GM23338 (cell line): Measurements from ENCODE around the gene GRK7. TPM values are rescaled to one million over a fixed set of nuclear protein-coding genes. Genes with fewer than 3 reads are reported as not detected.

Experiments used
- ATAC-seq: fragments of 200-7000 bp; cut with Tn5 transposase; 3 replicates; pipeline ENCODE4 v1.9.1; 2020
- DNase-seq: peaks from one replicate; pipeline ENCODE4 v3.0.0-alpha.2; 2015; ENCODE audit warnings: low spot score
- H2AFZ ChIP-seq: fragments of 200-600 bp; sonication (generic); 2 replicates; pipeline ENCODE4 v1.8.0; 2016; ENCODE audit warnings: antibody characterized with exemption, mild to moderate bottlenecking, moderate library complexity
- H3F3A ChIP-seq: fragments of 200-600 bp; sonication (generic); replicated peaks from 2 replicates; pipeline ENCODE4 v1.8.0; 2017; ENCODE audit warnings: antibody characterized with exemption, mixed run types, low read depth
- H3K27ac ChIP-seq: fragments of 200-600 bp; sonication (generic); 2 replicates; pipeline ENCODE4 v1.6.1; 2016; ENCODE audit warnings: low read depth
- H3K27me3 ChIP-seq: fragments of 200-600 bp; sonication (generic); 2 replicates; pipeline ENCODE4 v1.8.0; 2016; ENCODE audit warnings: mild to moderate bottlenecking, mixed run types, moderate library complexity; ENCODE audit not compliant: insufficient read depth
- H3K36me3 ChIP-seq: fragments of 200-600 bp; sonication (generic); 2 replicates; pipeline ENCODE4 v1.8.0; 2016; ENCODE audit warnings: mild to moderate bottlenecking; ENCODE audit not compliant: insufficient read depth
- H3K4me1 ChIP-seq: fragments of 200-600 bp; sonication (generic); 2 replicates; pipeline ENCODE4 v1.8.0; 2016; ENCODE audit warnings: mild to moderate bottlenecking, moderate library complexity; ENCODE audit not compliant: insufficient read depth
- H3K4me2 ChIP-seq: fragments of 200-600 bp; sonication (generic); 2 replicates; pipeline ENCODE4 v1.7.1; 2017; ENCODE audit warnings: mixed run types
- H3K4me3 ChIP-seq: fragments of 200-600 bp; sonication (generic); 2 replicates; pipeline ENCODE4 v1.6.1; 2016; ENCODE audit warnings: mixed run types
- H3K79me2 ChIP-seq: fragments of 200-600 bp; sonication (generic); replicated peaks from 2 replicates; pipeline ENCODE4 v1.8.0; 2017; ENCODE audit warnings: mild to moderate bottlenecking; ENCODE audit not compliant: insufficient read depth
- H3K9me2 ChIP-seq: fragments of 200-600 bp; sonication (generic); 2 replicates; pipeline ENCODE4 v1.8.0; 2017; ENCODE audit not compliant: insufficient read depth
- H4K20me1 ChIP-seq: fragments of 200-600 bp; sonication (generic); replicated peaks from 2 replicates; pipeline ENCODE4 v1.8.0; 2017; ENCODE audit warnings: mild to moderate bottlenecking; ENCODE audit not compliant: insufficient read depth
- H3K27ac Mint-ChIP-seq: 2 replicates; pipeline ENCODE4 v1.8.0; 2020; ENCODE audit warnings: inconsistent platforms, mild to moderate bottlenecking, moderate library complexity, mixed read lengths
- H3K27me3 Mint-ChIP-seq: 3 replicates; pipeline ENCODE4 v1.8.0; 2022; ENCODE audit warnings: low read depth, mild to moderate bottlenecking, moderate library complexity, mixed read lengths, inconsistent platforms; ENCODE audit not compliant: insufficient read depth, poor library complexity
- H3K36me3 Mint-ChIP-seq: 3 replicates; pipeline ENCODE4 v1.8.0; 2021; ENCODE audit warnings: low read depth, mild to moderate bottlenecking, inconsistent platforms, moderate library complexity, mixed read lengths
- H3K4me1 Mint-ChIP-seq: 3 replicates; pipeline ENCODE4 v1.8.0; 2020; ENCODE audit warnings: mild to moderate bottlenecking, inconsistent platforms, mixed read lengths
- H3K4me3 Mint-ChIP-seq: 3 replicates; pipeline ENCODE4 v1.8.0; 2021; ENCODE audit warnings: moderate library complexity, mild to moderate bottlenecking, inconsistent platforms, mixed read lengths
- H3K9me3 Mint-ChIP-seq: 3 replicates; pipeline ENCODE4 v1.8.0; 2020; ENCODE audit warnings: moderate library complexity, mild to moderate bottlenecking, inconsistent platforms, mixed read lengths
- CTCF ChIP-seq, 2 experiments: fragments of 200-600 bp in 1 of 2; sonication (generic) in 1 of 2; conservative IDR thresholded peaks; 2 replicates each; pipeline versions ENCODE4 v1.5.1 to v1.6.1; 2016 to 2017; ENCODE audit warnings: antibody characterized with exemption in 2 of 2, low read depth in 2 of 2, mild to moderate bottlenecking in 2 of 2, moderate library complexity in 1 of 2
- ETS1 ChIP-seq: IDR thresholded peaks from 2 replicates; pipeline ENCODE4 v1.6.1; 2016; ENCODE audit warnings: antibody characterized with exemption
- EZH2 ChIP-seq: fragments of 200-600 bp; sonication (generic); IDR thresholded peaks from one replicate; pipeline ENCODE4 v1.8.0; 2017; ENCODE audit warnings: antibody characterized with exemption, mild to moderate bottlenecking, low read depth; ENCODE audit not compliant: unreplicated experiment
- EZH2phosphoT487 ChIP-seq: fragments of 200-600 bp; sonication (generic); IDR thresholded peaks from one replicate; pipeline ENCODE4 v1.8.1; 2018; ENCODE audit warnings: antibody characterized with exemption; ENCODE audit not compliant: unreplicated experiment
- JUNB ChIP-seq: IDR thresholded peaks from one replicate; pipeline ENCODE4 v1.6.1; 2016; ENCODE audit warnings: antibody characterized with exemption; ENCODE audit not compliant: unreplicated experiment
- NANOG ChIP-seq: IDR thresholded peaks from 2 replicates; pipeline ENCODE4 v1.6.1; 2016; ENCODE audit warnings: antibody characterized with exemption, borderline replicate concordance
- POLR2AphosphoS5 ChIP-seq: IDR thresholded peaks from 2 replicates; pipeline ENCODE4 v1.6.1; 2016; ENCODE audit warnings: antibody characterized with exemption, low read depth
- STAT1 ChIP-seq: IDR thresholded peaks from one replicate; pipeline ENCODE4 v1.6.1; 2016; ENCODE audit warnings: antibody characterized with exemption; ENCODE audit not compliant: unreplicated experiment
- ZNF331 ChIP-seq: fragments of 250-450 bp; sonication (Bioruptor Pico); IDR thresholded peaks from 2 replicates; pipeline ENCODE4 v1.5.0; 2020; ENCODE audit warnings: low read depth, mild to moderate bottlenecking, moderate library complexity
- ZNF462 ChIP-seq: fragments of 250-450 bp; sonication (Bioruptor Pico); IDR thresholded peaks from 2 replicates; pipeline ENCODE4 v1.5.0; 2020; ENCODE audit warnings: mild to moderate bottlenecking, moderate library complexity
- polyA plus RNA-seq: library from polyadenylated mRNA; unstranded; fragments of >200 nt; fragmentation: Nextera tagmentation; extraction: Ambion mirVana; gene quantifications from 2 replicates; pipeline ENCODE4 v1.2.1, GENCODE V29; 2016
- total RNA-seq: library from RNA; depleted of rRNA; stranded (reverse); fragments of >200 nt; shearing (Covaris generic); gene quantifications from 2 replicates; pipeline ENCODE4 v1.2.3, GENCODE V29; 2014
- TF ChIP-seq, protein P1 (sequence below): IDR thresholded peaks from one replicate; pipeline ENCODE4 v1.6.1; 2018; ENCODE audit warnings: antibody characterized with exemption; ENCODE audit not compliant: unreplicated experiment

Gene GRK7
- total and polyA plus RNA-seq, 2 experiments from 2014 or later: not detected

DNA sequence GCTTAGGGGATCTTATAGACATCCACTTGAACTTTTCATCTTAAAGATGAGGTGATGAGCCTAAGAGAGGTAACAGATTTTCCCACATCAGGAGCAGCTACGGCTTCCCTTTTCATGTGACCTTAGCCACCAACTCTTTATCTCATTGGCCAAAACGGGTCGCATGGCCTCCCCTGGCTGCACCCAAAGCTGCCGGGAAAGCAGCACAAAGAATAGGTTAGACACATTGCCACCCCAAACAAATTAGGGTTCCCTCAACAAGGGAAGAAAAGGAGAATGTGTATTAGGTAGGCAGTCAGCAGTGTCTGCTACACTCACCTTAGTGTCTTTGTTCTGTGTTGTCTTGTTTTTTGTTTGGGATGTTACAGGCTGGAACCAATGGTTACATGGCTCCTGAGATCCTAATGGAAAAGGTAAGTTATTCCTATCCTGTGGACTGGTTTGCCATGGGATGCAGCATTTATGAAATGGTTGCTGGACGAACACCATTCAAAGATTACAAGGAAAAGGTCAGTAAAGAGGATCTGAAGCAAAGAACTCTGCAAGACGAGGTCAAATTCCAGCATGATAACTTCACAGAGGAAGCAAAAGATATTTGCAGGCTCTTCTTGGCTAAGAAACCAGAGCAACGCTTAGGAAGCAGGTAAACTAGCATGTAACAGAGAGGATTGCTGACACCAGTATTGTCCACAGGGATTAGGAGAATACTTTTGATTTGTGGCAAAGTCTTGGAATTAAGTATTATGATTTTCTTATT is 44.2 kb downstream of the GRK7 start:
- Histone ChIP-seq H3K79me2 (no peaks in the 10 kb centered on the region), H3K27ac (no peak overlapping the region)
- H3K27me3 Mint-ChIP-seq: peaks cover 3% of the 10 kb centered on the region

More for the DNA sequence above, 44.2 kb downstream of the GRK7 start:
- Histone ChIP-seq H3K9me2 (no peaks in the 10 kb centered on the region), H3F3A (no peaks in the 10 kb centered on the region), H3K27me3 (no peaks in the 10 kb centered on the region), H2AFZ (peak overlapping the region; percentile 9; the same call in 1 of the 2 replicates), H3K4me2 (no peak overlapping the region), H3K4me3 (no peak overlapping the region), H4K20me1 (no peaks in the 10 kb centered on the region), H3K4me1 (no peaks in the 10 kb centered on the region), H3K36me3 (no peaks in the 10 kb centered on the region; the same call in 1 of the 2 replicates)
- H3K4me3 Mint-ChIP-seq: no peak overlapping the region
- TF ChIP-seq ZNF331 (CRISPR knock-in tag) (no peak), EZH2phosphoT487 (no peak), EZH2 (no peak), ETS1 (no peak), CTCF (conservative IDR thresholded peaks at IDR 0.05; ENCODE audit: low read depth in 2 of 2) (no peak), NANOG (no peak), ZNF462 (CRISPR knock-in tag) (no peak), STAT1 (no peak), POLR2AphosphoS5 (no peak), JUNB (no peak)
- TF ChIP-seq, protein P1, sequence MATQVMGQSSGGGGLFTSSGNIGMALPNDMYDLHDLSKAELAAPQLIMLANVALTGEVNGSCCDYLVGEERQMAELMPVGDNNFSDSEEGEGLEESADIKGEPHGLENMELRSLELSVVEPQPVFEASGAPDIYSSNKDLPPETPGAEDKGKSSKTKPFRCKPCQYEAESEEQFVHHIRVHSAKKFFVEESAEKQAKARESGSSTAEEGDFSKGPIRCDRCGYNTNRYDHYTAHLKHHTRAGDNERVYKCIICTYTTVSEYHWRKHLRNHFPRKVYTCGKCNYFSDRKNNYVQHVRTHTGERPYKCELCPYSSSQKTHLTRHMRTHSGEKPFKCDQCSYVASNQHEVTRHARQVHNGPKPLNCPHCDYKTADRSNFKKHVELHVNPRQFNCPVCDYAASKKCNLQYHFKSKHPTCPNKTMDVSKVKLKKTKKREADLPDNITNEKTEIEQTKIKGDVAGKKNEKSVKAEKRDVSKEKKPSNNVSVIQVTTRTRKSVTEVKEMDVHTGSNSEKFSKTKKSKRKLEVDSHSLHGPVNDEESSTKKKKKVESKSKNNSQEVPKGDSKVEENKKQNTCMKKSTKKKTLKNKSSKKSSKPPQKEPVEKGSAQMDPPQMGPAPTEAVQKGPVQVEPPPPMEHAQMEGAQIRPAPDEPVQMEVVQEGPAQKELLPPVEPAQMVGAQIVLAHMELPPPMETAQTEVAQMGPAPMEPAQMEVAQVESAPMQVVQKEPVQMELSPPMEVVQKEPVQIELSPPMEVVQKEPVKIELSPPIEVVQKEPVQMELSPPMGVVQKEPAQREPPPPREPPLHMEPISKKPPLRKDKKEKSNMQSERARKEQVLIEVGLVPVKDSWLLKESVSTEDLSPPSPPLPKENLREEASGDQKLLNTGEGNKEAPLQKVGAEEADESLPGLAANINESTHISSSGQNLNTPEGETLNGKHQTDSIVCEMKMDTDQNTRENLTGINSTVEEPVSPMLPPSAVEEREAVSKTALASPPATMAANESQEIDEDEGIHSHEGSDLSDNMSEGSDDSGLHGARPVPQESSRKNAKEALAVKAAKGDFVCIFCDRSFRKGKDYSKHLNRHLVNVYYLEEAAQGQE: no peak
- no peaks in the 10 kb centered on the region for H3K36me3 Mint-ChIP-seq
- ATAC-seq (no peak), DNase-seq (no peak)
- H3K4me1 Mint-ChIP-seq: no peaks in the 10 kb centered on the region
- H3K27ac Mint-ChIP-seq: no peak overlapping the region
- H3K9me3 Mint-ChIP-seq: no peaks in the 10 kb centered on the region
